Memory B cell (primary cell): ENCODE results near the gene MISP.
"Not testable (repeated sequence)": the region's sequence is repeated elsewhere in the genome, so short reads cannot be mapped to it uniquely, and the experiment has no call there.

Experiments used
- ATAC-seq: fragments of 150-1000 bp; cut with Tn5 transposase; 2 replicates; pipeline ENCODE4 v1.10.0; 2021; ENCODE audit warnings: low read depth, mild to moderate bottlenecking, moderate library complexity
- DNase-seq, 2 donors: peaks; one replicate each; pipeline ENCODE4 v3.0.0; 2022; ENCODE audit warnings: low spot score in 2 of 2
- H3K27ac Mint-ChIP-seq: one replicate; pipeline ENCODE4 v1.8.0; 2022; ENCODE audit warnings: mild to moderate bottlenecking, moderate library complexity, mixed read lengths
- H3K27me3 Mint-ChIP-seq: one replicate; pipeline ENCODE4 v1.8.0; 2022; ENCODE audit warnings: mixed read lengths
- H3K36me3 Mint-ChIP-seq: one replicate; pipeline ENCODE4 v1.8.0; 2022; ENCODE audit warnings: mild to moderate bottlenecking, mixed read lengths
- H3K4me1 Mint-ChIP-seq: one replicate; pipeline ENCODE4 v1.8.0; 2022; ENCODE audit warnings: mixed read lengths
- H3K4me3 Mint-ChIP-seq: one replicate; pipeline ENCODE4 v1.8.0; 2022; ENCODE audit warnings: mild to moderate bottlenecking, moderate library complexity, mixed read lengths
- H3K9me3 Mint-ChIP-seq: one replicate; pipeline ENCODE4 v1.8.0; 2022; ENCODE audit warnings: mixed read lengths

The MISP gene

DNA sequence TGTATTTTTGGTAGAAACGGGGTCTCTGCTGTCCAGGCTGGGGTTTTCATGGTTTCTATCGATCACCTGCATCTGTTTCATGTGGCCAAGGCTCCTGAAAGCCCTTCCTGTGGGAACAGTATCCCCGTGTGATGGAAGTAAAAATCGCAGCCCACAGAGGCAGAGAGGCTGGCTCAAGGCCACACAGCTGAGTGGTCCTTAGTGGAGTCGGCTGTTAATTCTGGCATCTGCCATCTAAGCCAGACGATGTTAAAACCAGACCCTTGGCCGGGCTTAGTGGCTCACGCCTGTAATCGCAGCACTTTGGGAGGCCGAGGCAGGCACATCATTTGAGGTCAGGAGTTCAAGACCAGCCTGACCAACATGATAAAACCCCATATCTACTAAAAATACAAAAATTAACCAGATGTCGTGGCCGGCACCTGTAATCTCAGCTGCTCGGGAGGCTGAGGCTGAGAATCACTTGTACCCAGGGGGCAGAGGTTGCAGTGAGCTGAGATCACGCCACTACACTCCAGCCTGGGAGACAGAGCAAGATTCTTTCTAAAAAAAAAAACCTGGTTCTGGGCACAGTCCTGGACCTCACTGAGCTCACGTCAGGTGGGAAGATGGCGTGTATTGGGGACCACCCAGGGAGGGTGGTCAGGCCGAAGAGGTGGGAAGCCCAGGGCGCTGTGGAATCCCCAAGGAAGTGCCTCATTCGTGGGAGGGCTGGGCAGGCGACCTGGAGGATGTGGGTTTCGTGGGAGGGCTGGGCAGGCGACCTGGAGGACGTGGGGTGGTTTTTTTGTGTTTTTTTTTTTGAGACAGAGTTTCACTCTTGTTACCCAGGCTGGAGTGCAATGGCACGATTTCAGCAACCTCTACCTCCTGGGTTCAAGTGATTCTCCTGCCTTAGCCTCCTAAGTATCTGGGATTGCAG, 18.5 kb upstream of the MISP start:
- H3K4me3 Mint-ChIP-seq = no peak overlapping the region

DNA sequence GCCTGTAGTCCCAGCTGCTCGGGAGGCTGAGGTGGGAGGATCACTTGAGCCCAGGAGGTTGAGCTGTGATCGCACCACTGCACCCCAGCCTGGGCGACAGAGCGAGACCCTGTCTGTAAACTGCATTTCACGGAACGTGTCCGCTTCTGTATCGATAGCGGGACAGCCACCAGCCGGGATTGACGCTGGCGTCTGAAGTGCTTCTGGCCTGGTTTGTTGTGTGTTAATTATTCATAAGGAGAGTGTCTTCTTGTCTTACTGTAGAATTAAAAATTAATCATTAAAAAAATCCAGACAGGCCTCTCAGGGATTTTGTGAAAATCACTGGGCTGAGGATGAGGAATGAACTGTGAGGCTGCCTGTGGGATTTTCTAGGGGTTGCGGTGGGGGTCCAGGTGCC, 16.2 kb upstream of the MISP start:
- peaks cover 10% of the 10 kb centered on the region for H3K4me1 Mint-ChIP-seq
- H3K27ac Mint-ChIP-seq = no peak overlapping the region
- DNase-seq (no peak), ATAC-seq (no peak)
- H3K36me3 Mint-ChIP-seq = no peaks in the 10 kb centered on the region
- H3K4me3 Mint-ChIP-seq = no peak overlapping the region
- H3K27me3 Mint-ChIP-seq = peaks cover 13% of the 10 kb centered on the region
- H3K9me3 Mint-ChIP-seq = no peaks in the 10 kb centered on the region

More for the DNA sequence above, 18.5 kb upstream of the MISP start:
- no peak for DNase-seq
- no peaks in the 10 kb centered on the region for H3K36me3 Mint-ChIP-seq
- no peaks in the 10 kb centered on the region for H3K9me3 Mint-ChIP-seq
- H3K27ac Mint-ChIP-seq = no peak overlapping the region
- peaks cover 9% of the 10 kb centered on the region for H3K4me1 Mint-ChIP-seq
- H3K27me3 Mint-ChIP-seq = peaks cover 6% of the 10 kb centered on the region
- no peak for ATAC-seq

DNA sequence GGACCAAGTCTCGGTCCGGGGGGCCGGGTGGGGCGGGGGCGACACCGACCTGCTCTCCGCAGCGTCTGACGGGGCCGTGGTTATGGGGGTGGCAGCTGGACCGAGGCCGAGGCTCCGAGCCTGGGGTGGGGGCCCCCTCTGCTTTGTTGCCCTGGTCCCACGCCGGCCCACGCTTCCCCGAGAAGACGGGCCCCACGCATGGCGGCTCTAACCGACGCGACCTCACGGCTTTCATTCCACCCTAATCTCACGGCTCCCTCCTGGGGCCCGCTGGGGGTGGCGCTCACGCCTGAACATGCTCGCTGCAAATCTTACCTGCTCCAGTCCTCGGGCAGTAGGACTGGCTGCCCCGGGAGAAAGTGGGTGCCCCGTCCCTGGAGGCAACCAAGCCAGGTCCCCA, 14.8 kb upstream of the MISP start:
- Mint-ChIP-seq H3K27me3 (peaks cover 15% of the 10 kb centered on the region), H3K4me3 (no peak overlapping the region), H3K4me1 (peaks cover 10% of the 10 kb centered on the region), H3K27ac (no peak overlapping the region), H3K9me3 (no peaks in the 10 kb centered on the region), H3K36me3 (no peaks in the 10 kb centered on the region)
- DNase-seq (no peak), ATAC-seq (no peak)

DNA sequence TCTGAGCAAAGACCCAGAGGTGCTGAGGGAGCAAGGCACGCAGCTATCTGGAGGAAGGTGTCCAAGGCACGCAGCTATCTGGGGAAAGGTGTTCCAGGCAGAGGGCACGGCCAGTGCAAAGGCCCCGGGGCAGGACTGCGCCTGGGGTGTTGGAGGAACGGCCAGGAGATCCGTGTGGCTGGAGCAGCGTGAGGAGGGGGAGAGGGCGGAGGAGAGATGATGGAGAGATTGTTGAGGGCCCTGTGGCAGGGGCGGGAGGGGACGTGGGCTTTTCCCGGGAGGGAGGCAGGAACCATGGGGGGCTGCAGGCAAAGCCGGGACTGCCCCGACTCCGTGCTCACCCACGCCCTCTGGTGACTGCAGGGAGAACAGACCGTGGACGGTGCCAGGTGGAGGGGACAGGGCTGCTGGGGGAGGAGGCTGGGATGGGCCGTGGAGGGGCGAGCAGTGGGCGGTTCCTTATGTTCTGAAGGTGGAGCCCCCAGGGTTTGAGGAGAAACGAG, 13.3 kb upstream of the MISP start:
- H3K4me3 Mint-ChIP-seq = no peak overlapping the region
- H3K27ac Mint-ChIP-seq = no peak overlapping the region
- no peaks in the 10 kb centered on the region for H3K36me3 Mint-ChIP-seq
- H3K4me1 Mint-ChIP-seq = peaks cover 10% of the 10 kb centered on the region
- peaks cover 15% of the 10 kb centered on the region for H3K27me3 Mint-ChIP-seq
- DNase-seq (peak; percentile 48 to 63), ATAC-seq (peak; percentile 67)
- no peaks in the 10 kb centered on the region for H3K9me3 Mint-ChIP-seq

DNA sequence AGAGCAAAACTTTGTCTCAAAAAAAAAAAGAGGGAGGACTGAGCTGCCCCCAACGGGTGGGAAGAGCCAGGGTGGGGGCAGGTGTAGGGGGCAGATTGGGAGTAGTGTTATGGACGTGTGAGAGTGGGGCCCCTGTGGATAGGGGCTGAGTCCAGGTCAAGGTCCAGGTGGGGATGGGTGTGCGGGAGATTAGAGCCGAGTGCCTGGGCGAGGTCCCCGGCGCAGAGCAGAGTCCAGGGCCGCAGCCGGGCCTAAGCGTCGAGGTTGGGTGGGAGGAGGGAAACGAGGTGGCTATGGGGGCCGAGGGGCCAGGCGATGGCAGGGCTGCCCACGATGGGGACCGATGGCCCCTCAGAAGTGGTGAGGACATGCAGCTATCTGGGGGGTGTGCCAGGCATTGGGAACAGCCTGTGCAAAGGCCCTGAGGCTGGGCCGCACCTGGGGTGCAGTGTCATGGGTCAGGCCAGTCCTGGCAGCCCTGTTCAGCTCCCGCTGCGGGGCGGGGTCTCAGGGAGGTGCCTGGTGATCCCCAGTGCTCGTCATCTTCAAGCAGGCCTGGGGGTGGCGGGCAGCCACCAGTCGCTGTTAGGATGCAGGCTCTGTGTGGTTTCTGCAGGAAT, 12.3 kb upstream of the MISP start:
- no peaks in the 10 kb centered on the region for H3K9me3 Mint-ChIP-seq
- peaks cover 15% of the 10 kb centered on the region for H3K27me3 Mint-ChIP-seq
- H3K27ac Mint-ChIP-seq = no peak overlapping the region
- H3K4me3 Mint-ChIP-seq = no peak overlapping the region
- DNase-seq (no peak), ATAC-seq (no peak)
- peaks cover 6% of the 10 kb centered on the region for H3K4me1 Mint-ChIP-seq
- H3K36me3 Mint-ChIP-seq = no peaks in the 10 kb centered on the region

DNA sequence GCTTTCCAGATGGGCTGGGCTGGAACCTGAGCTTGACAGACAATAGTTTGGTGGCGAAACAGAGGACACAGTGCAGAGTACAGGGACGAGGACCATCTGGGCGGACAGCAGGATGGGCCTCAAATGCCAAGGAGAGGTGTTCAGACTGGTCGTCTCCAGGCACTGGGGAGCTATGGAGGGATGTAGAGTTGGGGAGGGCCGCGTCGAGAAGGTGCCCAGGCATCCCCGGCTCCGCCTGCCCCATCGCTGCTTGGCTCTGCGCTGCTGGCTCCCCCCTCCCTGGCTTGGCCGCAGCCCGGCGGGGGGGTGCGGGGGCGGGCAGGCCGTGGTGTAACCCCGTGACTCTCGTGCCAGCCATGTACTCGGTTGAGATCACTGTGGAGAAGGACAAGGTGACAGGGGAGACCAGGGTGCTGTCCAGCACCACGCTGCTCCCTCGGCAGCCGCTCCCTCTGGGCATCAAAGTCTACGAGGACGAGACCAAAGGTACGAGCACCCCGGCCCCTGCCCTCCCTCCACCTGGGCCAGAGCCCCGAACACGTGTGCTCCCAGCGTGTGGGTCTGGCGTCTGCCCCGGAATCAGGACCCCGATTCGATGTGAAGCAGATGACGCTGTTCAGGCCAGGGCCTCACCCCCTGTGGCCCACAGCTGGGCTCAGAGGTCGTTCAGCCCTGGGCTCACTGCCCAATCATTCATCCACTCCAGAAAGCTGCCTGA, 10.8 kb upstream of the MISP start:
- no peak overlapping the region for H3K4me3 Mint-ChIP-seq
- no peak overlapping the region for H3K27ac Mint-ChIP-seq
- peaks cover 12% of the 10 kb centered on the region for H3K27me3 Mint-ChIP-seq
- no peaks in the 10 kb centered on the region for H3K9me3 Mint-ChIP-seq
- H3K36me3 Mint-ChIP-seq = no peaks in the 10 kb centered on the region
- ATAC-seq (no peak), DNase-seq (no peak)
- H3K4me1 Mint-ChIP-seq = peaks cover 2% of the 10 kb centered on the region

DNA sequence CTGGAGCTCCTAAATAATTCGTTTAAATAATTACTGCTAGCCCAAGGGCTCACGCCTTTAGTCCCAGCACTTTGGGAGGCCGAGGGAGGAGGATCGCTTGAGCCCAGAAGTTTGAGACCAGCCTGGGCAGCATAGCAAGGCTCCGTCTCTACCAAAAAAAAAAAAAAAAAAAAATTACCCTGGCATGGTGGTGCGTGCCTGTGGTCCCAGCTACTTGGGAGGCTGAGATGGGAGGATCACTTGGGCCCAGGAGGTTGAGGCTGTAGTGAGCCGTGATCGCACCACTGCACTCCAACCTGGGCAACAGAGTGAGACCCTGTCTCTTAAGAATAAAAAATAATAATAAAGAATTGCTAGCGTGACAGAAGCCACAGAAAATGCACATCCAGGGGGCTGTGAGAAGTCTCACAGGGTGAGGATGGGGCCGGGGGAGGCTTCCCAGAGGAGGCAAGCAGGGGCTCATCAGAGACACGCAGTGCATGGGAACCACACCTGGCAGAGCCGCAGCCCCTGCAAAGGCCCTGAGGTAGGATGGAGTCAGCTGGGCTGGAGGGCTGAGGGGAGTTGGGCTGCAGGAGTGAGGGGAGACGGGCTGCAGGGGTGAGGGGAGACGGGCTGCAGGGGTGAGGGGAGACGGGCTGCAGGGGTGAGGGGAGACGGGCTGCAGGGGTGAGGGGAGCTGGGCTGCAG, 10.0 kb upstream of the MISP start:
- H3K27ac Mint-ChIP-seq, DNase-seq, ATAC-seq, H3K9me3 Mint-ChIP-seq, H3K36me3 Mint-ChIP-seq, H3K4me3 Mint-ChIP-seq, H3K4me1 Mint-ChIP-seq: not testable (repeated sequence)
- peaks cover 12% of the 10 kb centered on the region for H3K27me3 Mint-ChIP-seq

DNA sequence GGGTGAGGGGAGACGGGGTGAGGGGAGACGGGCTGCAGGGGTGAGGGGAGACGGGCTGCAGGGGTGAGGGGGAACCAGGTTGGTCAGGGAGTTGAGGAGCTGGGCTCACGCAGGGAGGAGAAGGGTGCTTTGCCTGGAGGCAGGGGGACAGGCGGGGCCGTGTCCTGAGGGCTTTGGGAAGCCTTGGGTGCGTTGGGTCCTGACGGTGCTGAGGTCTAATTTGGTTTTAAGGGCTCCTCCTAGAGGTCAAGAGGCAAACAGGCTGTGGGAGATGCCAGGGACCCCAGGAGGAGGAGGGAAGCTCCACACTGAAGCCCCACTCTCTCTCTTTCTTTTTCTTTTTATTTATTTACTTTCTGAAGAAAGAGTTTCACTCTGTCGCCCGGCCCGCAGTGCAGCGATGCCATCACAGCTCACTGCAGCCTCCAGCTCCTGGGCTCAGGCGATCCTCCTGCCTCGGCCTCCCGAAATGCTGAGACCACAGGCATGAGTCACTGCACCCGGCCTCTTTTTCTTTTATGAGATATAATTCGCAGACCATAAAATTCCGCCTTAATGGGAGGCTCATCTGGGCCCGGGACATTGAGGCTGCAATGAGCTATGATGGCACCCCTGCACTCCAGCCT, 9.3 kb upstream of the MISP start:
- DNase-seq (no peak), ATAC-seq (no peak)
- no peak overlapping the region for H3K4me3 Mint-ChIP-seq
- no peaks in the 10 kb centered on the region for H3K36me3 Mint-ChIP-seq
- peaks cover 12% of the 10 kb centered on the region for H3K27me3 Mint-ChIP-seq
- no peak overlapping the region for H3K27ac Mint-ChIP-seq
- H3K4me1 Mint-ChIP-seq = peaks cover 2% of the 10 kb centered on the region
- H3K9me3 Mint-ChIP-seq = no peaks in the 10 kb centered on the region

DNA sequence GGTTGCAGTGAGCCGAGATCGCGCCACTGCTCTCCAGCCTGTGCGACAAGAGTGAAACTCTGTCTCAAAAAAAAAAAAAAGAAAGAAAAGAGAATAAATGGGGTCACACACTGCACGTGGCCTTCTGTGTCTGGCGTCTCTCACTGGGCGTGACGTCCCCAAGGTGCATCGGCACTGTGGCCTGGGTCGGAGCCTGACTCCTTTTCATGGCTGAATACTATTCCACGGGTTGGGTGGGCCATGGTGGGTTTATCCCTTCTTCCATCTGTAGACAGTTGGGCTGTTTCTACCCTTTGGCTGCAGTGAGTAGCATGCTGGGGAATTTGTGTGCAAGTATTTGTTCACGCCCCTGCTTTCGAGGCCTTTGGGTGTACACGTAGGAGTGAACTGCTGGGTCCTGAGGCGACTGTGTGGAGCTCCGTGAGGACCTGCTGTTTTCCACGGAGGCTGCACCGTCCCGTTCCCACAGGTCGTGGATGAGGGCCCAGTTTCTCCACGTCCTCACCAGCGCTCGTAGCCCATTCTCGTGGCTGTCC, 8.3 kb upstream of the MISP start:
- peak overlapping the region; percentile 66 for H3K27ac Mint-ChIP-seq

DNA sequence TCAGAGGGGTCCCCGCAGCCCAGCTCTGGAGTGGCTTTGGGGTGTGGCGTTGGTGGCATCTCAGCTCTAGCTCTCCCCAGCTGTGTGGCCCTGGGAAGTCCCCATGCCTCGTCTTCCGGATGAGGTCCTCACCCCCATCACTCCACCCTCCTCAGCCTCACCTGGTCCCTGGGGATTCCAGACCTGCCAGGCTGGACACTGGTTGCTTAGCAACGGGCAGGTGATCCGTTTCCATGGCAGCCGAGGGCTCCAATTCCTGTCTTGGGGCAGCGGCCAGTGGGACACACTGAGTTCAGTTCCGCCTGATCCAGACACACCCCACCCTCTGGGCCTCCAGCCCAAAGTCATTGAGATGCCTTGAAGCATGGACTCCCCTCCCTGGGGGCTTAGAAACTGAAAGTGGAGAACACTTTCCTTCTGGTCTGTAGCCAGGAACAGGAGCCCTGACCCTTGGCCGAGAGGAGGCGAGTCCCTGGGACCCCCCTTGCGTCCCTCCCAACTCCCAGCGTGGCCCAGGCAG, 7.7 kb upstream of the MISP start:
- H3K9me3 Mint-ChIP-seq = no peaks in the 10 kb centered on the region
- H3K4me1 Mint-ChIP-seq = no peaks in the 10 kb centered on the region
- peak overlapping the region; percentile 18 for H3K4me3 Mint-ChIP-seq
- DNase-seq (peak; percentile 39 to 42), ATAC-seq (peak; percentile 90)
- peaks cover 1% of the 10 kb centered on the region for H3K36me3 Mint-ChIP-seq
- H3K27ac Mint-ChIP-seq = peak overlapping the region; percentile 66
- H3K27me3 Mint-ChIP-seq = peaks cover 6% of the 10 kb centered on the region

More for the DNA sequence above, 8.3 kb upstream of the MISP start:
- no peak for DNase-seq
- no peak for ATAC-seq
- H3K9me3 Mint-ChIP-seq = no peaks in the 10 kb centered on the region
- peaks cover 8% of the 10 kb centered on the region for H3K27me3 Mint-ChIP-seq
- no peaks in the 10 kb centered on the region for H3K4me1 Mint-ChIP-seq
- H3K4me3 Mint-ChIP-seq = no peak overlapping the region
- peaks cover 1% of the 10 kb centered on the region for H3K36me3 Mint-ChIP-seq

DNA sequence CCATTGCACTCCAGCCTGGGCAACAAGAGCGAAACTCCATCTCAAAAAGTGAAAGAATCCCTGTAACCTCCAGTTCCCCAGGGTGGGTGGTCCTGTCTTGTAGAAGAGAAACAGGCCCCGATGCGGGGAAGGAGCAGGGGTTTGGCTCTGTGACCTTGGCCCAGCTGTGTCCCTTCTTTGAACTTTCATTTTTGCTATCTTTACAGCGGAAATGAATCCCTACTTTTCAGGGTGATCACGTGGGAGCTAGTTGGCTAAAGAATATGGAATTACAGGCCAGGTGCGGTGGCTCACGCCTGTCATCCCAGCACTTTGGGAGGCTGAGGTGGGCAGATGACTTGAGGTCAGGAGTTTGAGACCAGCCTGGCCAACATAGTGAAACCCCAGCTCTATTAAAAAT, 5.8 kb upstream of the MISP start:
- not testable (repeated sequence) for H3K4me1 Mint-ChIP-seq, H3K36me3 Mint-ChIP-seq, H3K27ac Mint-ChIP-seq, DNase-seq, H3K27me3 Mint-ChIP-seq, H3K4me3 Mint-ChIP-seq, H3K9me3 Mint-ChIP-seq, ATAC-seq

DNA sequence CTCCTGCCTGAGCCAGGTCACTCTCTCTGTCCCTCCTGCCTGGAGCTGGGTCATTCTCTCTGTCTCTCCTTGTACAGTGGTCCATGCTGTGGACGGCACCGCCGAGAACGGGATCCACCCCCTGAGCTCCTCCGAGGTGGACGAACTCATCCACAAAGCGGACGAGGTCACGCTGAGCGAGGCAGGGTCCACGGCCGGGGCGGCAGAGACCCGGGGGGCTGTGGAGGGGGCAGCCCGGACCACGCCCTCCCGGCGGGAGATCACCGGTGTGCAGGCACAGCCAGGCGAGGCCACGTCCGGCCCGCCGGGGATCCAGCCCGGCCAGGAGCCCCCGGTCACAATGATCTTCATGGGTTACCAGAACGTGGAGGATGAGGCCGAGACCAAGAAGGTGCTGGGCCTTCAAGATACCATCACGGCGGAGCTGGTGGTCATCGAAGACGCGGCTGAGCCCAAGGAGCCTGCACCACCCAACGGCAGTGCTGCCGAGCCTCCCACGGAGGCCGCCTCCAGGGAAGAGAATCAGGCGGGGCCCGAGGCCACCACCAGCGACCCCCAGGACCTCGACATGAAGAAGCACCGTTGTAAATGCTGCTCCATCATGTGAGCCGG, 4.6 kb upstream of the MISP start:
- Mint-ChIP-seq H3K36me3 (peaks cover 1% of the 10 kb centered on the region), H3K4me3 (no peak overlapping the region), H3K27me3 (no peaks in the 10 kb centered on the region), H3K27ac (no peak overlapping the region), H3K9me3 (no peaks in the 10 kb centered on the region), H3K4me1 (no peaks in the 10 kb centered on the region)
- DNase-seq (no peak), ATAC-seq (no peak)

DNA sequence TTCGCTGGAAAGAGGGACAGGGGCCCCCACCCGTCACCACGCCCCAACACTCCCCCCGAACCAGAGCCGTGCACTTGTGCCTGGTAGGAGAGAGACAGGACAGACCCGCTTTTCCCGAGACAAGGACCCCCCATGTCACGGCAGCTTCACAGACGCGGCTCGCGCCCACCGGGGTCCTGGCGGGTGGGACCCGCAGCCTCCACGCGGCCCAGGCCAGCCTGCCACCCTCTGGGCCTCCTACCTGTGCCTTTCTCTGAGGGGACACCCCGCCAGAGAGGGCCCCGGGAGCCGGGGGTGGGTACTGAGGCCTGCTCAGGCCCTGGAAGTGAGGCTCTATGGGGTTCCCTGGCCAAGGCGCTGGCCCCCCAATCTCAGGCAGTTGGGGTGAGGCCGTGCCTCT, 4.0 kb upstream of the MISP start:
- Mint-ChIP-seq H3K27ac (no peak overlapping the region), H3K4me1 (no peaks in the 10 kb centered on the region), H3K4me3 (no peak overlapping the region), H3K27me3 (no peaks in the 10 kb centered on the region), H3K9me3 (no peaks in the 10 kb centered on the region), H3K36me3 (peaks cover 1% of the 10 kb centered on the region)
- ATAC-seq (no peak), DNase-seq (no peak)
